GM18508 (cell line): Measurements from ENCODE around the gene BTC.
A peak's percentile ranks its signal among the peaks of the same experiment; 100 is the strongest.
"Not testable (repeated sequence)": the region's sequence is repeated elsewhere in the genome, so short reads cannot be mapped to it uniquely, and the experiment has no call there.

Source experiments
- ATAC-seq: cut with Tn5 transposase; IDR thresholded peaks from one replicate; pipeline ENCODE4 v1.9.1; 2021; ENCODE audit warnings: moderate number of reproducible peaks; ENCODE audit not compliant: insufficient read depth, unreplicated experiment

The BTC gene

DNA sequence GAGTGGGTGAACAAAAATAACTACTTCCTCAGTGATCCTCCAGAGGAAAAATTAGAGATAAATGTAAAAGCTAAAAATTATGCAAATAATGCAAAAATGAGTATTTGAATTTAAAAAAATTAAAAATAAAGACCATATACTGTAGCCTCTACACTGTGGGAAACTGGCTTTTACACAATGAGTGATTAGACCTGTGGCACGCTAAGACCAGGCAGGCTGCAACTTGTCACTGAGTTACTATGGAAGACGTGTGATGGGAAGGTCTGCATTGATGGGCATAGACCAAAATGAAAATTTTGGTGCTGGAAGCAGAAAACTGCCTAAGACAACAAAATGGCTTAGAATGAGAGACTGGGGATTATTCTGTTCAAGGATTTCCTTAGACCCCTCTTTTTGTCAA is 30.2 kb downstream of the BTC start:
- no peak for ATAC-seq

DNA sequence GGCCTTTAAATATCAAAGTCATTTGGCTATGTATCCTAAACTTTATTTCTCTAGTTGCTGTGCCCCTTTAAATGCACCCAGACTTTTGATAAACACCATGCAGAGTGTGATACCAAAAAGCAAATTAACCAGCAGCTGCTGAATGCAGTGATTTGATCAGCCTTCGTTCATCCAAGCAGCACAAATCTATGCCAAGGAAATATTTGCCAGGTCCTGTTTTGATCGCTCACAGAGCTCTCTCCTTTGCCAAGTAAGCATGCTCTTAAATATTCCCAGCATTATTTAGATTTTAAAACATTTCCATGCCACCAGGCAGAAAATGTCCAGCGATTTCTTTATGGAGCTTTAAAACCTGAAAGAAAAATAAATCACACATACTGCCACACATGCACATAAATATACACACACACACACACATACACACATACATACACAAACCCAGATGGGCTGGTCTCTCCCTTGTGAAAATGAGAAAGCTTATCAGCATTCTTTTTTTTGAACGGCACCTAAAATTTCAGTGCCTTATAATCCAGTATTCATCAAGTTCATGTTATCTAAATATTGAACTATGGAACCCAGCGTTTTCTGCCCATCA is 35.7 kb downstream of the BTC start:
- no peak for ATAC-seq

GRCh38 chr4:74757136-74757535 is 37.2 kb downstream of the BTC start:
- no peak for ATAC-seq

DNA sequence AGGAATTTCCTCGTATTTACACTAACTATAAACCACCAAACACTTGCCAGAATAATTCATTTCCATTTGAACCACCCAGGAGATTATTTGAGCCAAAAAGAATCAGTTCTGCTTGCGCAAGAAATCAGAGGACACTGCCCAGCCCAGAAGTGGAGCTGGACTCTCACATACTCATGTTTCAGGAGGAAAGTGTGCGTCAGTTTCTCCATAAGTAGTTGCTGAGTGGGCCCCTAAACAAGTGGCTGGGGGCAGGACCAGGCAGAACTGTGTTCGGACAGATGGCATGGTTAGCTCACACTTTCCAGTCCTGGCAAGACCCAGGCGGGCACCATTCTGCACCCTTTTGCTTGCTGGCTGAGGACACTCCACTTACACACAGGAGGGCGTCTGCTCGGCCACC is 38.8 kb downstream of the BTC start:
- ATAC-seq = no peak

GRCh38 chr4:74754218-74754617 is 40.1 kb downstream of the BTC start:
- ATAC-seq = peak; percentile 87

DNA sequence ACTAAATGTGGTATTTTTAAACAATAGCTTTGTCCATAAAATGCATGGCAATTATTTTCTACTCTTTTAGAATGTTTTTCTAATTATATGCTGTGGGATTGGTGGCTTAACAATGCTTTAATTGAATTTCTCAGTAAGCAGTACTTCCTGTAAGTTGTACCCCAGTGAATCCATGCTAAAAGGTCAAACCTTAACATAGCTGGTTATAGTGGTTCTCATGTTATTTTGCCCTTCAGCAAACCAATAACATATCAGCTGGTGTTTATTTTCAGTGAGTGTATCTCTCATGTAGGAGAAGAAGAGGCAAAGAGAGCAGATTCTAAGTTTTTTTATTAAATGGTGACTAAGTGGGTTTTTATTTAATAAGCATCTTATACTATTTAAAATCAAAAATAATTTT is 41.5 kb downstream of the BTC start:
- ATAC-seq = no peak

GRCh38 chr4:74751856-74752255 is 42.5 kb downstream of the BTC start:
- ATAC-seq = no peak

- no peak for ATAC-seq
Observed at GRCh38 chr4:74751247-74751646, 43.1 kb downstream of the BTC start.

DNA sequence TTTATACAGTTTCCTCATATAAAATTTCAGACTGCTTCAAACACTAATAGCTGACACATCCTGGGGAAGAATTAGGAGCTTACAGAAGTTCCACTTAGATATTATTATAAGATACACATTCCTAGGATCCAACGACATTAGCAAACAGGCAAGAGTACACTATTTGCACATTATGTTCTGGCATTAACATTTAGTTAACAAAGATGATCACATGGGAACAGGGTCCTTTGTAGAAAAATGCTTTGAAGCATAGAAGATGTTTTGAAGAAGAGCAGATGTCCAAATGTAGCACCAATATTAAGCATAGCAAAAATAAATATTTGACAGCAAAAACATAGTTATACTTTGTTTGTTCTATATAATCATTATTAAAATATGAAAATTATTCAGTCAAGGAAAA is 52.1 kb downstream of the BTC start:
- ATAC-seq = no peak

DNA sequence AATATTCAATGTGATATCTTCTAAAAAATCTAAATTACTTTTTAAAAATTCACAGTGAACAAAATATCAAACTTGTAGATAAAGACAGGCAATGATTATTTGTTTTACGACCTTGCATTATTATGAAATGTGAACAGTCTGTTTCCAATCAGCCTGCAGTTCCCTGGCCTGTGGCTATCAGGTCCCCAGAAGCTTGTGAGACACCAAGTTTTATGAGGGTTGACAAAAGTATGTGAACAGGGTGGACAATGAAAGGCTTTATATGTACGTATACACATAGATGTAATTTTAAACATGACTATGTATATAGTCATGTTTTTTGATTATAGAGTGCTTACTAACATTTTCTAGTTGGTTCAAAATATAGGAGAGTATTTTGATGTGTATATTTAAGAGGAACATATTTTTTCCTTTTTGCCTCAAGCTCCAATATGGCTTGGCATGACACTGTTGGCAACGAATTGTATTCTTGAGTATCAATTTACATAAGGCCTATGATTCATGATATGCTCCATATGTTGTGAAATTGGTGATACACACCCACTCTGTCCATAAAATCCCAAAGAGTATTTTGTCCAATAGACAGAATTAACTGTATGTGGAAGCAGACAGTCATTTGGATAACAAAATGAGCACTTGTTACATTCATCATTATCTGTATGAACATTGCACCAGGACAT is 55.7 kb downstream of the BTC start:
- ATAC-seq = no peak

GRCh38 chr4:74734995-74735394 is 59.3 kb downstream of the BTC start:
- ATAC-seq = no peak

DNA sequence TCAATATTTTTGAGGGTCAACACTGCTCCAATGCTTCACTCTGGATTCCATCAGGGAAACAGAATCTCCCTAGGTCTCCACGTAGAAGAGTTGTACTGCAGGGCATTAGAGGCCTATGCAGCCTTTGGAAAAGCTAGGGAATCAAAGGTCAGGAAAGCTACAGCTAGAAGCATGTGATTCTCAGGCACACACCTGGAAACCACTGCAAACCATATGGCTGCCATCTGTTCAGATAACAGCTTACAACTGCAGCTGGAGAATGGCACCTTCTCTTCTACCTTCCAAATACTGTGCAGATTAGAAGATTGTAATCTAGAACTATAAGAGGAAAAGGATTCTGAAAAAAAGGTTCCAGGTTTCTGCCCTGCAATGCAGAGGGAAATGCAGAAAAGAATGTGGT is 60.6 kb downstream of the BTC start:
- no peak for ATAC-seq

- ATAC-seq = no peak
Observed at GRCh38 chr4:74724979-74725378, 69.3 kb downstream of the BTC start.

- no peak for ATAC-seq
Observed at GRCh38 chr4:74716436-74716765, 77.9 kb downstream of the BTC start.

DNA sequence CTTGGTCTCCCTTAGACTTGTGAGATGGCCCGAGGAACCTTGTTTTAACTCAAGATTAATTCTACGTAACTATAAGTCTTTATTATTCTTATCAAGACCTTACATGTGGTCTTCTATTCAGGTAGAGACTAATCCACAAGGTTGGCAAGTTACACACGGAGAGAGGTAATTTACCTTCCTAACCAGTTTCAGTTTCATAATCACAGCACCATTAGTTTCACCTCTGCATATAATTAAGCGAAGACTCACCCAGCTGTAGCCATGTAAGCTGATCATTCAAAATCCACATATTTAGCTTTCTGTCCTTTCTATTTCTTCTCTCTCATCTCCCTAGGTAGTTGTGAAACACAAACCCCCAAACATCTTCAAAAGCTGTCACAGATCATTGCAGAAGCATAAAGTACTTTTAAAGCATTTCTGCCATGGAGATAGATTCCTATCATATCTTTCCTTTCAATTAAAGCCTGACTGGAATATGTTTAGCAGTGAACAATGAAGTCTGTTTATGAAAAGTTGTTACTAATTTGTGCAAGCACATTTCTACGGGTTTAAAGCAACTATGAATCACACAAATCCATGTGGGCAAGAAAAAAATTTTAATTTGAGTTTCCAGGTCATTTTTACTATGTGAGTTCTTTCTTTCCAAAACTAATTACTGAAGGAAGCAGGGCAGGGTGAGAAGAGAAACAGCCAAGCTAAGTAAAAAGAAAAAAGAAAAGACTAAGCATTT is 78.5 kb downstream of the BTC start:
- peak; percentile 91 for ATAC-seq

- ATAC-seq = no peak
Observed at GRCh38 chr4:74714611-74715130, 79.7 kb downstream of the BTC start.

DNA sequence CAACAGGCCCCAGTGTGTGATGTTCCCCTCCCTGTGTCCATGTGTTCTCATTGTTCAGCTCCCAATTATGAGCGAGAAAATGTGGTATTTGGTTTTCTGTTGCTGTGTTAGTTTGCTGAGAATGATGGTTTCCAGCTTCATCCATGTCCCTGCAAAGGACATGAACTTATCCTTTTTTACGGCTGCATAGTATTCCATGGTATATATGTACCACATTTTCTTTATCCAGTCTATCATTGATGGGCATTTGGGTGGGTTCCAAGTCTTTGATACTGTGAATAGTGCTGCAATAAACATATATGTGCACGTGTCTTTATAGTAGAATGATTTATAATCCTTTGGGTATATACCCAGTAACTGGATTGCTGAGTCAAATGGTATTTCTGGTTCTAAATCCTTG is 86.2 kb downstream of the BTC start:
- ATAC-seq = not testable (repeated sequence)
